Osteoblast (primary cell): ENCODE data around the gene OCSTAMP. TPM values are rescaled to one million over a fixed set of nuclear protein-coding genes. Genes with fewer than 3 reads are reported as not detected.

Experiments used
- DNase-seq: peaks from one replicate; pipeline ENCODE4 v3.0.0; 2011; ENCODE audit warnings: low spot score, mixed read lengths; ENCODE audit not compliant: insufficient read length; ENCODE audit errors: missing footprints
- H2AFZ ChIP-seq: 2 replicates; pipeline ENCODE4 v1.6.0; 2011; ENCODE audit warnings: mild to moderate bottlenecking, low read length
- H3K27ac ChIP-seq: 2 replicates; pipeline ENCODE4 v1.5.1; 2011; ENCODE audit warnings: mild to moderate bottlenecking, low read depth, low read length, moderate library complexity
- H3K27me3 ChIP-seq: 2 replicates; pipeline ENCODE4 v1.6.0; 2012; ENCODE audit warnings: mild to moderate bottlenecking, control low read depth, inconsistent platforms, low read length, moderate library complexity; ENCODE audit not compliant: insufficient read depth
- H3K36me3 ChIP-seq: 2 replicates; pipeline ENCODE4 v1.5.1; 2011; ENCODE audit warnings: mild to moderate bottlenecking, low read length, control low read depth, moderate library complexity; ENCODE audit not compliant: insufficient read depth
- H3K4me1 ChIP-seq: 2 replicates; pipeline ENCODE4 v1.5.1; 2011; ENCODE audit warnings: mild to moderate bottlenecking, low read length, control low read depth, moderate library complexity; ENCODE audit not compliant: insufficient read depth
- H3K4me2 ChIP-seq: 2 replicates; pipeline ENCODE4 v1.6.0; 2011; ENCODE audit warnings: mild to moderate bottlenecking, low read length; ENCODE audit not compliant: insufficient read depth
- H3K4me3 ChIP-seq: fragments of 200-600 bp; sonication (generic); 3 replicates; pipeline ENCODE4 v1.5.1; 2012; ENCODE audit warnings: mild to moderate bottlenecking, low read length, inconsistent platforms; ENCODE audit not compliant: insufficient read depth
- H3K79me2 ChIP-seq: 2 replicates; pipeline ENCODE4 v1.6.0; 2012; ENCODE audit warnings: mild to moderate bottlenecking, low read length, control low read depth, inconsistent platforms; ENCODE audit not compliant: insufficient read depth
- H3K9me3 ChIP-seq: 2 replicates; pipeline ENCODE4 v1.5.1; 2011; ENCODE audit warnings: low read depth, low read length, control low read depth
- H4K20me1 ChIP-seq: 2 replicates; pipeline ENCODE4 v1.6.0; 2012; ENCODE audit warnings: mild to moderate bottlenecking, low read length, control low read depth; ENCODE audit not compliant: insufficient read depth
- CTCF ChIP-seq: IDR thresholded peaks from 2 replicates; pipeline ENCODE4 v1.5.1; 2011; ENCODE audit warnings: mild to moderate bottlenecking, low read depth, low read length, moderate library complexity; ENCODE audit errors: extremely low read depth
- total RNA-seq: library from RNA; depleted of rRNA; stranded (reverse); fragments of >200 nt; gene quantifications from 2 replicates; pipeline ENCODE4 v1.2.3, GENCODE V29; 2012

Gene OCSTAMP
- total RNA-seq, 1 donor: not detected

- no peaks in the 10 kb centered on the region for H3K36me3 ChIP-seq
- no peak overlapping the region for H3K27ac ChIP-seq
- no peak overlapping the region for H3K4me2 ChIP-seq
- no peak overlapping the region for H2AFZ ChIP-seq
- no peak for TF ChIP-seq CTCF
- no peaks in the 10 kb centered on the region for H3K79me2 ChIP-seq
- no peak overlapping the region for H3K4me3 ChIP-seq
- DNase-seq: no peak
- H3K9me3 ChIP-seq: no peaks in the 10 kb centered on the region
- H3K27me3 ChIP-seq: peaks cover 12% of the 10 kb centered on the region
- no peaks in the 10 kb centered on the region for H4K20me1 ChIP-seq
- peaks cover 3% of the 10 kb centered on the region for H3K4me1 ChIP-seq
These were observed 6.5 kb downstream of the OCSTAMP start for GRCh38 chr20:46543959-46544358.

GRCh38 chr20:46543033-46543432 is 7.4 kb downstream of the OCSTAMP start:
- TF ChIP-seq CTCF: no peak
- H3K4me3 ChIP-seq: no peak overlapping the region
- no peaks in the 10 kb centered on the region for H3K9me3 ChIP-seq
- no peak overlapping the region for H2AFZ ChIP-seq
- peaks cover 12% of the 10 kb centered on the region for H3K27me3 ChIP-seq
- H3K36me3 ChIP-seq: no peaks in the 10 kb centered on the region
- H3K27ac ChIP-seq: no peak overlapping the region
- DNase-seq: no peak
- H3K4me2 ChIP-seq: no peak overlapping the region
- H4K20me1 ChIP-seq: no peaks in the 10 kb centered on the region
- peaks cover 3% of the 10 kb centered on the region for H3K4me1 ChIP-seq
- no peaks in the 10 kb centered on the region for H3K79me2 ChIP-seq

GRCh38 chr20:46541229-46541935 is 9.1 kb downstream of the OCSTAMP start:
- Histone ChIP-seq H3K4me2 (no peak overlapping the region), H3K36me3 (no peaks in the 10 kb centered on the region), H3K27me3 (peaks cover 20% of the 10 kb centered on the region)

More at GRCh38 chr20:46541229-46541935, 9.1 kb downstream of the OCSTAMP start:
- no peak overlapping the region for H3K4me3 ChIP-seq
- no peak for TF ChIP-seq CTCF
- no peaks in the 10 kb centered on the region for H3K79me2 ChIP-seq
- H4K20me1 ChIP-seq: no peaks in the 10 kb centered on the region
- peaks cover 3% of the 10 kb centered on the region for H3K4me1 ChIP-seq
- no peaks in the 10 kb centered on the region for H3K9me3 ChIP-seq
- DNase-seq: no peak
- no peak overlapping the region for H3K27ac ChIP-seq
- no peak overlapping the region for H2AFZ ChIP-seq
